ENCODE results near the gene ZER1. TPM values are rescaled to one million over a fixed set of nuclear protein-coding genes. Genes with fewer than 3 reads are reported as not detected.

Gene ZER1
- total and polyA plus RNA-seq, 2 of the 8 experiments (the other 6 are each of a cell fraction or from before 2014, with no cell fraction given), result 20.5 to 26.6 TPM

DNA sequence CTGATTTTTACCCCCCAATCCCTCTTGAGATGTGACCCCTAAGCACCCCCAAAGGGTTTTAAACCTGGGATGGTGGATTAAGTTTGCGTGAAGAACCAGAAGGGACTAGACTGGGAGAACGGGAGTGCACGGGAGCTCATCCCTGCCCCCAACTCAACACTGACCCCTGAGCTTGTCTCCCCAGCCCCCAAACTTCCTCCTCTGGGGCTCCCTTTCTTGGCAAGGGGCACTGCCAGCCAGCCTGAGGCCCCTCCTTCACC is 87.7 kb downstream of the ZER1 start (continued):
- TF ChIP-seq, protein P1, sequence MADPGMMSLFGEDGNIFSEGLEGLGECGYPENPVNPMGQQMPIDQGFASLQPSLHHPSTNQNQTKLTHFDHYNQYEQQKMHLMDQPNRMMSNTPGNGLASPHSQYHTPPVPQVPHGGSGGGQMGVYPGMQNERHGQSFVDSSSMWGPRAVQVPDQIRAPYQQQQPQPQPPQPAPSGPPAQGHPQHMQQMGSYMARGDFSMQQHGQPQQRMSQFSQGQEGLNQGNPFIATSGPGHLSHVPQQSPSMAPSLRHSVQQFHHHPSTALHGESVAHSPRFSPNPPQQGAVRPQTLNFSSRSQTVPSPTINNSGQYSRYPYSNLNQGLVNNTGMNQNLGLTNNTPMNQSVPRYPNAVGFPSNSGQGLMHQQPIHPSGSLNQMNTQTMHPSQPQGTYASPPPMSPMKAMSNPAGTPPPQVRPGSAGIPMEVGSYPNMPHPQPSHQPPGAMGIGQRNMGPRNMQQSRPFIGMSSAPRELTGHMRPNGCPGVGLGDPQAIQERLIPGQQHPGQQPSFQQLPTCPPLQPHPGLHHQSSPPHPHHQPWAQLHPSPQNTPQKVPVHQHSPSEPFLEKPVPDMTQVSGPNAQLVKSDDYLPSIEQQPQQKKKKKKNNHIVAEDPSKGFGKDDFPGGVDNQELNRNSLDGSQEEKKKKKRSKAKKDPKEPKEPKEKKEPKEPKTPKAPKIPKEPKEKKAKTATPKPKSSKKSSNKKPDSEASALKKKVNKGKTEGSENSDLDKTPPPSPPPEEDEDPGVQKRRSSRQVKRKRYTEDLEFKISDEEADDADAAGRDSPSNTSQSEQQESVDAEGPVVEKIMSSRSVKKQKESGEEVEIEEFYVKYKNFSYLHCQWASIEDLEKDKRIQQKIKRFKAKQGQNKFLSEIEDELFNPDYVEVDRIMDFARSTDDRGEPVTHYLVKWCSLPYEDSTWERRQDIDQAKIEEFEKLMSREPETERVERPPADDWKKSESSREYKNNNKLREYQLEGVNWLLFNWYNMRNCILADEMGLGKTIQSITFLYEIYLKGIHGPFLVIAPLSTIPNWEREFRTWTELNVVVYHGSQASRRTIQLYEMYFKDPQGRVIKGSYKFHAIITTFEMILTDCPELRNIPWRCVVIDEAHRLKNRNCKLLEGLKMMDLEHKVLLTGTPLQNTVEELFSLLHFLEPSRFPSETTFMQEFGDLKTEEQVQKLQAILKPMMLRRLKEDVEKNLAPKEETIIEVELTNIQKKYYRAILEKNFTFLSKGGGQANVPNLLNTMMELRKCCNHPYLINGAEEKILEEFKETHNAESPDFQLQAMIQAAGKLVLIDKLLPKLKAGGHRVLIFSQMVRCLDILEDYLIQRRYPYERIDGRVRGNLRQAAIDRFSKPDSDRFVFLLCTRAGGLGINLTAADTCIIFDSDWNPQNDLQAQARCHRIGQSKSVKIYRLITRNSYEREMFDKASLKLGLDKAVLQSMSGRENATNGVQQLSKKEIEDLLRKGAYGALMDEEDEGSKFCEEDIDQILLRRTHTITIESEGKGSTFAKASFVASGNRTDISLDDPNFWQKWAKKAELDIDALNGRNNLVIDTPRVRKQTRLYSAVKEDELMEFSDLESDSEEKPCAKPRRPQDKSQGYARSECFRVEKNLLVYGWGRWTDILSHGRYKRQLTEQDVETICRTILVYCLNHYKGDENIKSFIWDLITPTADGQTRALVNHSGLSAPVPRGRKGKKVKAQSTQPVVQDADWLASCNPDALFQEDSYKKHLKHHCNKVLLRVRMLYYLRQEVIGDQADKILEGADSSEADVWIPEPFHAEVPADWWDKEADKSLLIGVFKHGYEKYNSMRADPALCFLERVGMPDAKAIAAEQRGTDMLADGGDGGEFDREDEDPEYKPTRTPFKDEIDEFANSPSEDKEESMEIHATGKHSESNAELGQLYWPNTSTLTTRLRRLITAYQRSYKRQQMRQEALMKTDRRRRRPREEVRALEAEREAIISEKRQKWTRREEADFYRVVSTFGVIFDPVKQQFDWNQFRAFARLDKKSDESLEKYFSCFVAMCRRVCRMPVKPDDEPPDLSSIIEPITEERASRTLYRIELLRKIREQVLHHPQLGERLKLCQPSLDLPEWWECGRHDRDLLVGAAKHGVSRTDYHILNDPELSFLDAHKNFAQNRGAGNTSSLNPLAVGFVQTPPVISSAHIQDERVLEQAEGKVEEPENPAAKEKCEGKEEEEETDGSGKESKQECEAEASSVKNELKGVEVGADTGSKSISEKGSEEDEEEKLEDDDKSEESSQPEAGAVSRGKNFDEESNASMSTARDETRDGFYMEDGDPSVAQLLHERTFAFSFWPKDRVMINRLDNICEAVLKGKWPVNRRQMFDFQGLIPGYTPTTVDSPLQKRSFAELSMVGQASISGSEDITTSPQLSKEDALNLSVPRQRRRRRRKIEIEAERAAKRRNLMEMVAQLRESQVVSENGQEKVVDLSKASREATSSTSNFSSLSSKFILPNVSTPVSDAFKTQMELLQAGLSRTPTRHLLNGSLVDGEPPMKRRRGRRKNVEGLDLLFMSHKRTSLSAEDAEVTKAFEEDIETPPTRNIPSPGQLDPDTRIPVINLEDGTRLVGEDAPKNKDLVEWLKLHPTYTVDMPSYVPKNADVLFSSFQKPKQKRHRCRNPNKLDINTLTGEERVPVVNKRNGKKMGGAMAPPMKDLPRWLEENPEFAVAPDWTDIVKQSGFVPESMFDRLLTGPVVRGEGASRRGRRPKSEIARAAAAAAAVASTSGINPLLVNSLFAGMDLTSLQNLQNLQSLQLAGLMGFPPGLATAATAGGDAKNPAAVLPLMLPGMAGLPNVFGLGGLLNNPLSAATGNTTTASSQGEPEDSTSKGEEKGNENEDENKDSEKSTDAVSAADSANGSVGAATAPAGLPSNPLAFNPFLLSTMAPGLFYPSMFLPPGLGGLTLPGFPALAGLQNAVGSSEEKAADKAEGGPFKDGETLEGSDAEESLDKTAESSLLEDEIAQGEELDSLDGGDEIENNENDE (IDR thresholded peaks at IDR 0.05; ENCODE audit: insufficient replicate concordance, low read length), result no peak
- no peak for TF ChIP-seq GABPA (IDR thresholded peaks at IDR 0.05; ENCODE audit: borderline replicate concordance, insufficient read depth, low read length)
- TF ChIP-seq KDM4A (IDR thresholded peaks at IDR 0.05; ENCODE audit: low read depth, low read length, severe bottlenecking), result no peak
- TF ChIP-seq PHF8 (conservative IDR thresholded peaks at IDR 0.05; ENCODE audit: low read depth, low read length), result peak; percentile 43; the same call in 1 of the 2 replicates
- TF ChIP-seq SP4 (IDR thresholded peaks at IDR 0.05; ENCODE audit: low read length), result no peak
- no peak for TF ChIP-seq KDM5A (IDR thresholded peaks at IDR 0.05; ENCODE audit: low read length)
- peak; percentile 65 to 92 for TF ChIP-seq POLR2A (IDR thresholded peaks at IDR 0.05; ENCODE audit: control extremely low read depth in 1 of 2, low read depth in 2 of 2, low read length in 2 of 2)
- no peak for TF ChIP-seq TAF1 (IDR thresholded peaks at IDR 0.05; ENCODE audit: low read depth, low read length)
- peak; percentile 80; the same call in 1 of the 2 replicates for TF ChIP-seq POLR2AphosphoS5 (IDR thresholded peaks at IDR 0.05; ENCODE audit: low read depth, low read length)
- TF ChIP-seq, protein P2, sequence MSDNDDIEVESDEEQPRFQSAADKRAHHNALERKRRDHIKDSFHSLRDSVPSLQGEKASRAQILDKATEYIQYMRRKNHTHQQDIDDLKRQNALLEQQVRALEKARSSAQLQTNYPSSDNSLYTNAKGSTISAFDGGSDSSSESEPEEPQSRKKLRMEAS (IDR thresholded peaks at IDR 0.05), result no peak
- TF ChIP-seq CHD2 (IDR thresholded peaks at IDR 0.05; ENCODE audit: low read length), result no peak
- TF ChIP-seq HDAC2 (IDR thresholded peaks at IDR 0.05; ENCODE audit: borderline replicate concordance in 1 of 2, low read depth in 2 of 2, low read length in 2 of 2), result no peak
